Inflammatory macrophage treated with lipopolysaccharide for 1 hour (primary cell): Measurements from ENCODE around the gene ZNRF2.
"Not testable (repeated sequence)": the region's sequence is repeated elsewhere in the genome, so short reads cannot be mapped to it uniquely, and the experiment has no call there.

Experiments
- DNase-seq, 2 donors: peaks; one replicate each; pipeline ENCODE4 v3.0.0-alpha.2; 2020 to 2022

Gene ZNRF2

DNA sequence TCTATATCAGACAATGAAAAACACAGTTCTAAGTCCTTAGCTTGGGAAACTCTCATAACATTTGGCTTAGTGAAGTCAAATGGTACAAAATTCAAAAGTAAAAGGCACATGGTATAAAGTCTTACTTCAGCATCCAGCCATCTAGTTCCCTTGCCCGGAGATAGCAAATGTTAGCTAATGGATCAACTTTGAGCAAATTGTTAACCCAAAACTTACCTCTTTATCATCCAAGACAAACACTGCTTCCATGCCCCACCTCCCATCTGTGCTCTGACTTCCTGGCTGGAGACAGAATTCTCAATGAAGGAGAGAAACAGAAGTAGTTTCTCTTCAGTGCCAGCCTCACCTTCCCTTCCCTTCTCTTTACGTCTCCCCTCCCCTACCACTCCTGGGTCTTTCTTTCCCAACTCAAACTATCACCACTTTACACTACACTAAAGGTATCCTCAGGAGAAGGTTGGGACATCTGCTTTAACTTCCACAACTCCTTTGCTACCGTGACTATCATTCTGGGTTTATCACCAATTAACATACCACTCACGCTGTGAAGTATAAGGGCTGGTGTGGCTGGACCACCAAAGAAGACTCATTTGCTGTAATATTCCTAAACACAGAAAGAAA, 21.2 kb upstream of the ZNRF2 start:
- DNase-seq, result no peak

DNA sequence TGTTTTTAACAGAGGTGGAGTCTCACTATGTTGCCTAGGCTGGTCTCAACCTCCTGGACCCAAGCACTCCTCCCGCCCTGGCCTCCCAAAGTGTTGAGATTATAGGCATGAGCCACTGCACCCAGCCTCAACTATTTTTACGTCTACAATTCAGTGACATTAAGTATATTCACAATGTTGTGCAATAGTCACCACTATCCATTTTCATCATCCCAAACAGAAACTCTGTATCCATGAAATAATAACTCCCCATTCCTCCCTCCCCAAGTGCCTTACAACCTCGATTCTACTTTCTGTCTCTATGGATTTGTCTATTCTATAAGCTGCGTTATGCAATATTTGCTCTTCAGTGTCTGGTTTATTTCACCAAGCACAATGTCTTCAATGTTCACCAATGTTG, 20.3 kb upstream of the ZNRF2 start:
- DNase-seq, result no peak

DNA sequence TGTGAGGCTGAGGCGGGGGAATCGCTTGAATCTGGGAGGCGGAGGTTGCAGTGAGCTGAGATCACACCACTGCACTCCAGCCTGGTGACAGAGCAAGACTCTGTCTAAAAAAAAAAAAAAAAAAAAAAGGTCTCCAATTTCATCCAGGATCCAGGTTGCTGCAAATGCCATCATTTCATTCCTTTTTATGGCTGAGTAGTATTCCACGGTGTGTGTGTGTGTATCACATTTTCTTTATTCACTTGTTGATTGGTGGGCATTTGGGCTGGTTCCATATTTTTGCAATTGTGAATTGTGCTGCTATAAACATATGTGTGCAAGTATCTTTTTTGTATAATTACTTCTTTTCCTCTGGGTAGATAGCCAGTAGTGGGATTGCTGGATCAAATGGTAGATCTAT, 19.2 kb upstream of the ZNRF2 start:
- not testable (repeated sequence) for DNase-seq

DNA sequence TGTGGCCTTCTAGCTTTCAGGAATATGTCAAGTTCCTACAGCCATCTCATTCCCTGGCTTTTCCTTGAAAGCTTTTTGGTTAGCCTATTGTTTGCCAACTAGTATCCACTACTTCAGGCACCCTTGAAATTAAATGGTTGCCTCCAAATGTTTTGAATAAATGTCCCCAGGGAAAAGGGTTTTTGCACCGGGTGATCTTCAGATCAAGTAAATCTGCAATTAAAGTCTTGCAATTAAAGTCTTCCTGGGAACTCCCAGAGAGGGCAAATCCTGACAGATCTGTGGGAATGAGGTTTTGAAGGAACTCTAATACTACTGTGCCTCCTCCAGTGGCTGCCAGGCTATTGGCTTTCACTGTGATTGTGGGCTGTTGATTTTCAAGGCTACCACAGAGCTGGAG, 17.7 kb upstream of the ZNRF2 start:
- DNase-seq, result no peak

DNA sequence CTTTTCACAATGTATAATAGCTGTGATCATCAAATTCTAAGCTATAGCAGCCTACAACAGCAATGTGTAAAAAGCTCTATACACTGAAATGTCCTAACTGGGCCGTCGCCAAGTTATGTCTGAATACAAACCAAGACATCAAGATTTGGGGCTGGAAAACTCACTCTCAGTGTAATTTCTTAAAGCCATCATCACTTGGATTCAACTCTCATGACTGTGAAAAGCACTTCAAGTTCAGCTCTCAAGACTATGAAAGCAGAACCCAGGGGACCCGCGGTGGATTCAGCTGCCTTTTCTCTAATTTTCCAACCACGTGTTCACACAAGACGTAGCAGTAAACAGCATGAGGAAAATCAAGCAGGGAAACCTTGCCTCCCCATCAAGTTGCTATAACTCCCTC, 15.8 kb upstream of the ZNRF2 start:
- DNase-seq, result no peak

DNA sequence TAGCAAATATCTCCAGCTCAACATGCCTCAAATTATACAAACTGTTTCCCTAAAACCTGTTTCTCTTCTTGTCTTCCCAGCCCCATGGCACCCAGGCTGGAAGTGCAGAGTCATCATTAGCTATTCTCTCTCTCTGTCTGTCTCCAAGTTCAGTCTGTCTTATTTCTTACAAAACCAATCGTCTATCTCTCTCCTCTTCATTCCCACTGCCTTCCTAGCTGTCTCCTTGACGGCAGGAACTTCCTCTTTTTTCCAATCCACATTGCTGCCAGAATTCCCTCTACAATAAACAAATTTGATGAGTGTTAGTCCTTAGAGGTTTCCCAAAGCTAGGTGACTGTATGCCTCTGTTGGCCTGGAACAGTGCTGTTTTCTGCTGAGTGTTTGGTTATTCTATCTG, 14.9 kb upstream of the ZNRF2 start:
- DNase-seq, result no peak

DNA sequence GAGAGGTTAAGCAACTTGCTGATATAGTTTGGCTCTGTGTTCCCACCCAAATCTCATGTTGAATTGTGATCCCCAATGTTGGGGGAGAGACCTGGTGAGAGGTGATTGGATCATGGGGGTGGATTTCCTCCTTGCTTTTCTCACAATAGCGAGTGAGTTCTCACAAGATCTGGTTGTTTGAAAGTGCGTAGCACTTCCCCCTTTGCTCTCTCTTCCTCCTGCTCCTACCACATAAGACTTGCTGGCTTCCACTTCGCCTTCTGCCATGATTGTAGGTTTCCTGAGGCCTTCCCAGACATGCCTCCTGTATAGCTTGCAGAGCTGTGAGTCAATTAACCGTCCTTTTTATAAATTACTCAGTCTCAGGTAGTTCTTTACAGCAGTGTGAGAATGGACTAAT, 13.5 kb upstream of the ZNRF2 start:
- peak in 1 of 2 donors; percentile 31 for DNase-seq

DNA sequence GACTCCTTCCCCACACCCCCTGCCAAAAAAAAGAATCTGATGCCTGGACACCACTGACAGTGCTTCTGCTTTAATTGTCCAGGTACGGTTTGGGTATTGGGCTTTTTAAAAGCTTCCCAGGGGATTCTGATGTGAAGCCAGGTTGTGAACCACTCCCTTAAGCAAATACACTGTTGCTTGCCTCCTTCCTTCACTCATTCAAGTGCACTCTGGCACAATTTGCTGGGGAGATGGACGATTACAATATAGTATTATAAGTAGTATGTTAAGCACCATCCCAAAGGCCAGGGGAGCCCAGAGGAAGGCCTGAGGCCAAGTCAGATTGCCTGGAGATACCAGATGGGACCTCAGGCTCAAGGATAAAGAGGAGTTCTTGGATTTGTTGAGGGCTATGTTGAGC, 12.3 kb upstream of the ZNRF2 start:
- DNase-seq, result no peak

DNA sequence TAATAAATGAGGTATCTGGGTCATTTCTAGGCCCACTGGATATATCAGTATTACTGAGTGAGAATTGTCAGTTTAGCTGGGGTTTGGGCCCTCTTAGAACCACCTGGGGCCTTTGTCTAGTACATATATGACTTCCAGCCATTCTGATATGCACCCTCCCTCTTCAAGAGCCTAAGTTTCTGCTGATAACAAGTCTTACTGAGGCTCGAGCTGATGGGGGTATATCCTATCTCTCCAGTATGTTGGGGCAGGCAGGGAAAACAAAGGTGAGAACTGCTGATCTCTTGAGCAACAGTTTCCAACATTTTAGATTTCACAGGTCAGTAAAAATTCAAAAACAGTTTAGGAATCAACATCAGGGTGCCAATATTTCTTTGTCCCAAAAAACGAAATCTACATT, 10.8 kb upstream of the ZNRF2 start:
- DNase-seq, result no peak

DNA sequence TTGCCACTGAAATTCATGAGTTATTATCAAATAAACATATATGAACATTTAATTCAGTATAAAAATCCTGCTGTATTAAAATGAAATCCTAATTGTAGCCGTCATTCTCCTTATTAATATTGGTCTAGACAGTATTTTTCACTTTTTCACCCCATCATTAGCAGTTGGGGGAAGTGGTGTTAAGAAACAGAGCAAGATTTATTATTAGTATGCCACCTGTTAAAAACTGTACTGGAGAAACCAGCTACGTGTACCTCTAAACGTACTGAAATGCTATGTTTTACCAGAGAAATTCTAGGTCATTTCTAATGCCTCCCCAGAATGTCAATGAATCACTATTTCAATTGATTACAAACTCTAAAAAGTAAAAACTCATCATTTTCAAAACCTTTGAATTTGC, 9.8 kb upstream of the ZNRF2 start:
- no peak for DNase-seq

DNA sequence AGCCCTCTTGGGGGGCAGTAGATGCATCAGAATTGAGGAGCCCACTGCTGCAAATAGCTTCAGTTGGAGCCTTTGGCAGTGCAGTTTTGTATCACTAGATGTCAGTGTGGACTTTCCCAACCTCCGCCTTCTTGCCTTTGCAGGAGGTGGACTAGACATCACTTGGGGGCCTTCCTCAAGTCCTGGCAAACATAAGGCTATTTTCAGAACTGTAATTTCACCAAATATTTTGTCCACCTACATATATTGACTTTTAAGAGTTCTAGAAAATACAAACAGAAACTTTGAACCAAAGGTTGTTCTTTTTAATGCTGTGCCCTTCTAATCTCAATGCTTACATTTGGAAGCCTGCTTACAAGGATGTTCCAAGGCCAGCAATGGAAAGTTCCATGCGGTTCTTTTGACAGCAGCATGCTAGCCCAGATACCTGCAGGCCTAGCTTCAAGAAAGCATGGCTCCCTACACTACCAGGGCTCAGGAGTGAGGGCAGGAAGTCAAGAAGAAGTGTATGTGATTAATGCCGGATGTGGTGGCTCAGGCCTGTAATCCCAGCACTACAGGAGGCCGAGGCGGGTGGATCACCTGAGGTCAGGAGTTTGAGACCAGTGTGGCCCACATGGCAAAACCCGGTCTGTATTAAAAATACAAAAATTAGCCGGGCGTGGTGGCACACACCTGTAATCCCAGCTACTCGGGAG, 8.0 kb upstream of the ZNRF2 start:
- DNase-seq, result peak; percentile 37 to 52

DNA sequence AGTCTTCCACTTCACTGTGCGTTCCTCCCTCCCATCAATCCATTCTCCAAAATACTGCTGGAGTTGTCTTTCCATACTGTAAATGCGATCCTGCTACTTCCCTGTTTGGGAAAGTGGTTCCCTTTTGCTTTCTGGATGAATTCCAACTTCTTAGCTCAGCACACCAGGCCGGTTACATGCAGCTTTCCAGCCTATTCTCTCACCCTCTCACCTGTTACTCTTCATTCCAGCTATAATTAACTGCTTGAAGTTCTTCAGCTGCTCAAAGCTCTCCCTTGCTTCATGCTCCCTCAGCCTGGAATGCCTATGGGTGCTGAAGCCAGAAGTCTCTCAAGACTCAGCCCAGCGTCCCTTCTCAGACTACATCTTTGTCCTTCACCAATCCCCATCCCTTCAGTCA, 6.0 kb upstream of the ZNRF2 start:
- DNase-seq, result peak; percentile 34 to 43

DNA sequence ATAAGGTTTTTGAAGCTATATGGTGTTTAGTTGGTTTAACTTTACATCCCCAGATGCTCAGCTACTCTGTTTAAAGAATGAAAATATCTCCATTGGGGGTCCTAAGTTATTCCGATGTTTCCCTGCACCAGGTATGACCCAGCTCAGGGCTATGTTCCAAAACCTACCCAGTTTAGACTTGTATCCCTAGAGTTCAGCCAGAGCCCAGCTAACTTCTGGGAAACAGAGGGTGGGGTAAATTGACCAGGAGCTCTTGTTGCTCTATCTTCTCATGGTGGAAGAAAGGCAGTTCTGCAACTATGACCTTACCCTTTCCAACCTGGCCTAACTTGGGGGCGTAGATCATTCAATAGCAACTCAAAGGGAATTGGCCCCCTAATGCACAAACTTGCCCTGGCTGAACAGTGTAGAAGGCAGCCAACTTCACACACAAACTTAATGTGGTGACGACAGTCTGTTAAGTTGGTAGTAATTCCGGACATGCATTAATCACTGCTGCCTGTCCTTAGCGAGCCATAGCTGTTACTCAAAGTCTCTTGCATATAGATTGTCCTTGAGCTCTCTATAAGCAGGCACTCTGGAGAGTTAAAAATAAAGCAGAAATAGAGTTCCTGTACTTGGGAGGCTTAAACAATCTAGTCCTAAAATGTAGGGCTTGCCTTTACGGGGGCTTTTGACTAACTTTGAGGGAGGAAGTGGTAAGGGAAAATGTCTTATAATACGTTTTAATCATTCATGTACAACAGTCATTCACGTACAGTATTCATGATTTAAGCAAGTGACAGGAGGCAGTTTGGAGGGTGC, 5.3 kb upstream of the ZNRF2 start:
- peak in 1 of 2 donors; percentile 13 for DNase-seq

DNA sequence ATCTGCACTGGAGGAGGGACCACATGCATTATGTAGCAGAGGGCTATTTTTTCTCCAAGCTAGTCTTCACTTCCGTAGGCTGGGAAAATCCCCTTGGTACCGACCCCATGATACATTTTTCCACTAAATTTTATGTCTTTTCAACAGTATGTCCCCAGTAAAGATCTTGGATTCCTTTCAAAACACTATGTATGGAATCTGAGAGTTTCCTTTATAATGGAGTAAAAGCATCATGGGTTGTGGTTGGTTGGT, 4.8 kb upstream of the ZNRF2 start:
- DNase-seq, result no peak

DNA sequence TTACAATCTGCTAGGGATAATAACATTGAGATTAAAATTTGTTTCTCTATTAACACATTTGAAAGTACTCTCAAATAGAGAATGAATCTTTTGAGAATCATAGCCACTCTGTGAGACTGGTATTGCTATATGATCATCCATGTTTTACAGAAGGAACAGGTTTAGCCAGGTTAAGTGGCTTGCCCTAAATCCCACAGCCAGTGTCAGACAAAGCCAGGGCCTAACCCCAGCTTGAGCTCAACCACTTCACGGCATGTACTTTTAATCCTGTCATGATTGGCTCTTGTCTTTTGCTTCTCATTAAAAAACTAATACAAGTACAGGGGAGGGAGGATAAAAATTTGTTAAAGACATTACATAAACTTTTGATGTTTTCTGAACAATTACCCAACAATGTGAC, 3.8 kb upstream of the ZNRF2 start:
- DNase-seq, result no peak

DNA sequence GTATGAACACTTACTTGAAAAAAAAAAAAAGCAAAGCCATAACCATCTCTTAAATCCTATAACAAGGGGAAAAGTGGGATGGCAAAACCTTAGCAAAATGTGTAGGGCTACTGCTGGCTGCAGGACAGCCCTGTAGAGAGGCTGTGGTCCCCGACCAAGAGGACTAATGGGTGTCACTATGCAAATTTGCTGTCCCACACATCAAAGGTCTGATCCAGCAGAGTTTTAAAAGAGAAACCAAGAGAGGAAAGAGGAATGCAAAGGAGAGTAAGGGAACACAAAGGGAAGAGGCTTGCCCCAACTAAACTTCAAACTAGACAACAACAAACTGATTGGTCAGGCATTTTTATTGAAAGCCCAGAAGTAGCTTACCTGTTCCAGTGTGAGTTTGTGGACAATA, 3.1 kb upstream of the ZNRF2 start:
- DNase-seq, result no peak

DNA sequence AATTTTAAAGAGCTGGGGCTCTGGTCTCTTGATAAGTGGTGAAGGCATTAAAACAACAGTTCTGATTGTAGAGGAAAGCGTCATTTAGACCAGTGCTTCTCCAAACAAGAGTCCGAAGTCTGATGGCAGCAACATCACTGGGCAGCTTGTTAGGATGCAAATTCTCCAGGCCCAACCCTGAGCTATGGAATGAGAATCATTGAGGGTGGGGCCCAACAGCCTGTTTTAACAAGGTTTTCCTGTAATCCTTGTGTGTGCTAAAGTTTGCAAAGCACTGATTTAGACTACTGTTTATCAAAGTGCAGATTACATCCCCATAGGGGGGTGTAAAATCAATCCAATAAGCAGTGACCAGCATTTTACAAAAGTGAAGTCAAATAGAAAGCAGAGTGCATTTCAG, 2.6 kb upstream of the ZNRF2 start:
- no peak for DNase-seq

DNA sequence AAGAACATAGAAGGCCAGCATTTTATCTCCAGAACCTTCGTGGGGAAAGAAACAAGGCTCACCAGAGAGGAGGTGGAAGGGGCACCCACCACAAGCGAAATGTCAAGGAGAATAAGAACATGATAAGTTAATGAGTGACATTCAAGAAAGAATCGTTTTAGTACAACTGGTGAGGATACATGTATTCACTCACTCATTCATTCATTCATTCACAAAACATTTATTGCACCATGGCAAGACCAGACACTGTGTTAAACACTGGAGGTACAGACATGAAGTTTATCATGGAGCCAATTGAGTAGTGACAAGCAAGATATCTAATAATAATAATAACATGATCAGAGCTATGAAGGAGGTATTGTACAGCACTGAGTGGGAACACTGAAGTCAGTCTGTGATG, 1.7 kb upstream of the ZNRF2 start:
- DNase-seq, result no peak

DNA sequence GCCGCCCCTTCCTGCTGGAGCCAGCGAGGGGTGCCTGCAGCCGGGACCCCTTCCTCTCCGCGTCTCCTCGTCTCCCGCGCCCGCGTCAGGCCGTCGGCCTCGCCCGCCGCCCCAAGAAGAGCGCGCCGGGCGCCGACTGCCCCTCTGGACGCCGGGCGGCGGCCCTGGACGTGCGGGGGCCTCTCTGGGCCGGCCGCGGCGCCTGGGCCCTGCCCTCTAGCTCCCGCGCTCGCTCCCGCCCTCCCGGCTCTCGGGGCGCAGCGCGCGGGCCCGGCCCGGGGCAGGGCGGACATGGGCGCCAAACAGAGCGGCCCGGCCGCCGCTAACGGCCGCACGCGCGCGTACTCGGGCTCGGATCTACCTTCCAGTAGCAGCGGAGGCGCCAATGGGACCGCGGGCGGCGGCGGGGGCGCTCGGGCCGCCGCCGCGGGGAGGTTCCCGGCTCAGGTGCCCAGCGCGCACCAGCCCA, 704 bp downstream of the ZNRF2 start:
- DNase-seq, result no peak

DNA sequence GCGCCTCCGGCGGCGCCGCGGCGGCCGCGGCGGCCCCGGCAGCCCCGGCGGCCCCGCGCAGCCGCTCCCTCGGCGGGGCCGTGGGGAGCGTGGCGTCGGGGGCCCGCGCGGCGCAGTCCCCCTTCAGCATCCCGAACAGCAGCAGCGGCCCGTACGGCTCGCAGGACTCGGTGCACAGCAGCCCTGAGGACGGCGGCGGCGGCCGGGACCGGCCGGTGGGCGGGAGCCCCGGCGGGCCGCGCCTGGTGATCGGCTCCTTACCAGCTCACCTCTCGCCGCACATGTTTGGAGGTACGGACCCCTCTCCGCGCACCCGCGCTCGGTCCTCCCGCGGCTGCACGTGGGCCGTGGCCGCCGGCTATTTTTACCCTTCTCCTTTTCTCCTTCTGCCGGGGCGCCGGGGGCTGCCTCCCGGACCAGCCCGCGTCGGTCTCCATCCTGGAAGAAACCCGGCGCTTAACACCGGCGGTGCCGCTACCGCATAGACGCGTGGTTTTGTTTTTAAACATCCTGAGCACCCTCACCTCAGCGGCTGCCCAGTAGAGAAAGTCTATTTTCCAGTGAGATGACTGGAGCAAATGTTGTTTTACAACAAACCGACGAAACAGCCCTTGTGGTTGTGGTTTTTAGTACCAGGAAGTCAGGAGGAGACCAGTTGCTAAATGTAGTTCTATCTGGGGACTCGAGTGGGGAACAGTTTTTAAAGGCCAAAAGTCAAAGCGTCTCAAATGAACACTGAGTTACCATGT, 1.3 kb downstream of the ZNRF2 start:
- peak; percentile 78 for DNase-seq

DNA sequence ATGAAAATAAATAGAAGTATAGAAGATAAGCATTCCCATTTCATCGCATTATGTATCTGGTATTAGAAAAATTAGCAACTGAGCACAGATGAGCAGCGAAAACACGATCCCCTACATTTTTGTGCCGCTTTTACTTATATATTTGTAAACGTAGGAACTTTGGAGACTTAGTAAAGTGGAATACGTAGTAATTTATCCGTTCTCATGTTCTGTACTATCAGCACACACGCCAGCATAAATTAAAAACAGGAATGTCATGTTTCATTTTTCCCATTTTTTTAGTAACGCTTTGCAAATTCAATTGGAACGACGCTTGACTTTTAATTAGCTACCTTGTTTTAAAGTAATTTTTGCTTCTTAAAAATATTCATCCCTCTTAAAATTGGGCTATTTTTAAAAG, 2.4 kb downstream of the ZNRF2 start:
- no peak for DNase-seq

DNA sequence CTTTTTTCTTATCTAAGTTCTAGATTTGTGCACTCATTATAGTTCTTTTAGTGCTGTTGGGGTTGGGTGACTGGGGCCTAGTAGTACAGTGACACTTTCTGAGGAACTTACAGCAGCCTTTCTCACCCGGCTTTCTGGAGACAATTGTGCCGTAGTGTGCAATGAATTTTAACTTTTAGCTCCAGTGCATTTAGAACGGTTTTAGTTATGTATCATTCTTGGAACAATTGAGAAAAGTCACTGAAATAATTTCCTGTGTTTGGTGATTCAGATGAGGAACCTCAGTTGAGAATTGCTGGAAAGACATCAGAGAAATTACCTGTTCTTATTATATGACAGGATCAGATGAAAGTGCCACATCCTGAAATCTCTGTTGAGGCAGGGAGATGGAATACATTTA, 3.2 kb downstream of the ZNRF2 start:
- peak in 1 of 2 donors; percentile 41 for DNase-seq

DNA sequence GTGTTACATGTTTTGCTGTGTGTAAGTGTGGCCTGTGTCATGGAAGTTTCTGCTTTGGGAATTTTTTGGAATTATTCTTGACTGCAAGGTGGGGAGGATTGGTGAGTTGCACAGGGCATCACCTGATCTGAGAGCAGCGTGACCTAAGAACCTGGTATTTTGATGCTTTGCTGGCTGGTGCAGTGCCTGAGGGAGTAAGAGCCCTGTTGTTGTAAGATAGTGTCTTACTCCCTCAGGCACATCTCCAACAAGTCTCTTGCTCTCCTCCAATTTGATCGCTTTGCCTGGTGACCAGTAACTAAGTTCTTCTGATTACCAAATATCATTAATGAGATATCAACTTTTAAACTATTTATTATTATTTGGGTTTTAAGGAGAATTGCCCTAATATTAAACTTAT, 5.2 kb downstream of the ZNRF2 start:
- not testable (repeated sequence) for DNase-seq

DNA sequence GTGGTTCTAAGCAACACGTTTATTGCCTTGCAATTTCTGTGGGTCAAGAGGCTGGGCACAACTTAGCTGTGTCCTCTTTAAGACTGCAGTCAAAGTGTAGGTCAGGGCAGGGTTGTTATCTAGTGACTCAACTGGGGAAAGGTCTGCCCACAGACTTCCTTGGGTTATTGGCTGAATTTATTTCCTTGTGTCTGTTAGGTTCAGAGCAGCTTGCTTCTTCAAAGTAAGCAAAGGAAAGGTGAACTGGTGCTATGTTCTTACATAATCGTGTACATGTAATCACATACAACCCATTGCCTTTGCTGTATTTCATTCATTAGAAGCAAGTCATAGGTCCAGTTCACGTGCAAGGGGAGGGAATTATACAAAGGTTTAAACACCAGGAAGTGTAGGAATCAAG, 5.9 kb downstream of the ZNRF2 start:
- peak; percentile 36 to 37 for DNase-seq
